Hematopoietic multipotent progenitor cell treated with erythropoietin and hydrocortisone succinate and interleukin-3 and kit ligand, for 8 days (in vitro differentiated cells): Measurements from ENCODE around the gene VCL.
"Not testable (repeated sequence)": the region's sequence is repeated elsewhere in the genome, so short reads cannot be mapped to it uniquely, and the experiment has no call there.

Experiments used
- DNase-seq: peaks from one replicate; pipeline ENCODE4 v3.0.0-alpha.2; 2015

Gene VCL

GRCh38 chr10:74047304-74047703 is 49.4 kb downstream of the VCL start:
- DNase-seq = no peak

- no peak for DNase-seq
Observed at GRCh38 chr10:74047871-74048270, 50.0 kb downstream of the VCL start.

GRCh38 chr10:74048433-74048832 is 50.5 kb downstream of the VCL start:
- DNase-seq = no peak

- DNase-seq = no peak
Observed at GRCh38 chr10:74049955-74050354, 52.0 kb downstream of the VCL start.

DNA sequence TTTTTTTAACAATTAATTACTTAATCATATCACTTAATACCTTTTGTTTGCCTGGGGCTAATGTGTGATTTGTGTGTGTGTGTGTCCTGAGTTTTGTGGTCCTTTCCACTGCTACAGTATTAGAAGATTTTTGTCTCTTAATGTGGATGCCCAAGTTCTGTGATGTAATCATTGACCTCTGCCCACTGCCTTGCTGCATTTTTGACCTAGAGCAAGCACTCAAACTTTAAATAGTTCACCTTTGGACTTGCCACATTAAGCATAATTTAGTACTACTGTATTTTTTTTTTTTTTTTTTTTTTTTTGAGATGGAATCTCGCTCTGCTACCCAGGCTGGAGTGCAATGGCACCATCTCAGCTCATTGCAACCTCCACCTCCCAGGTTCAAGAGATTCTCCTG is 52.7 kb downstream of the VCL start:
- DNase-seq = no peak

- DNase-seq = peak; percentile 41
Observed at GRCh38 chr10:74051736-74052342, 53.9 kb downstream of the VCL start.

- DNase-seq = peak; percentile 30
Observed at GRCh38 chr10:74052994-74053393, 55.1 kb downstream of the VCL start.

- DNase-seq = no peak
Observed at GRCh38 chr10:74055383-74056049, 57.6 kb downstream of the VCL start.

DNA sequence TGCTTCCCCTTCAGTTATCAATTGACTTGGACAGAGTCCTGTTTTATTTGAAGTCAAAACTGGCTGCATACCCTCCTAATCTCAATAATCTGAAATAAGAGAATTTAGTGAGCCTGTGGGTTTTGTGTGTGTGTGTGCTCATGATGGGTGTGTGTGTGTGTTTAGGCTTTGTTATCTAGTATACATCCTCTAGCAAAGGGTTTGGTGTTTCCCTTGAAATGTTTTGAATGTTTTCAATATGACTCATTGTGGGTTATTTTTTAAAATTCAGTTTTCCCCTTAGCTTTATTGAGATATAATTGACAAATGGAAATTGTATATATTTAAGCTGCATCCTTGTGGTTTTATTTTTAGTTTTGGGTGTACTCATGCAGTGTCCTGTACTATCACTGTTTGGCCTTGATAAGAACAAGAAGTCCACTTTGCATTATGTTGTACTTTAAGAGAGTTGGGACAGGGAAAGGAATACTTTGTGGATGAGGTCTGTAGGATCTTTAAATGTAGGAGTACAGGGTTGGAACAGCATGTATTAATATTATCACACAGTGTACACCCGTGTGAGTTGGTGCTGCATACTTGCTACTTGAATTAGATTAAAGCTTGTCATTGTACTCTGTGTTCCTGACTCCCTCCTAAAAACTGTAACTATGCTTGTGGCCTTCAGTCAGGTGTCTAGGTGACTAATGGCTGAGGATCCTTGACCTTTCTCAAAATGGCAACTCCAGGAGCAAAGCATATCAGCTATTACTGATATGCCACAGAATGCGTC is 58.3 kb downstream of the VCL start:
- DNase-seq = peak; percentile 69

- DNase-seq = no peak
Observed at GRCh38 chr10:74058071-74058470, 60.2 kb downstream of the VCL start.

- peak; percentile 65 for DNase-seq
Observed at GRCh38 chr10:74058658-74059057, 60.7 kb downstream of the VCL start.

DNA sequence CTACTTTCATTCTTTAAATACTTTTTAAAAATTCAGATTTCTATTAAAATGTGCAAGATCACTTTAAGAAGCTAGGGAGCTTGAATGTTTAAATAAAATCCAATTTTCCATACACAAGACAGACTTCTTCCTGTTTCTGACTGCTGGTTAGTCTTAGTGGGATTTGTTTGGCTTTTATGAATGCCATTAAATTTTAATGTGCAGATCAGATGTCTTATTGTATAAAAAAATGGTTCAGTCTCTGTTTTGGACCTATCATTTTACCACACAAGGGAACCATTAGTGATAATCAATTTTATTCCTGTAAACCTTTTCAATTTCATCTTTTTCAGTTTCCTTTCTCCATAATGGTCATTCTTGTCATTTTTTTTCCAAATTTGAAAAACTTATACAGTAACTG is 63.2 kb downstream of the VCL start:
- DNase-seq = no peak

DNA sequence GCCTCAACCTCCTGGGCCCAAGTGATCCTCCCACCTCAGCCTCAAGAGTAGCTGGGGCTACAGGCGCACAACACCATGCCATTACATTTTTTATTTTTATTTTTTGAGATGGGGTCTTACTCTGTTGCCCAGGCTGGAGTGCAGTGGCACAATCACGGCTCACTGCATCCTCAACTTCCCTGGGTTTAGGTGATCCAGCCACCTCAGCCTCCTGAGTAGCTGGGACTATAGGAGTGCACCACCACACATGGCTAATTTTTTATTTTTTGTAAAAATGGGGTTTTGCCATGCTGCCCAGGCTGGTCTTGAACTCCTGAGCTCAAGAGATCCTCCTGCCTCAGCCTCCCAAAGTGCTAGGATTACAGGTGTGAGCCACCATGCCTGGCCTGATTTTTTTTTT is 64.1 kb downstream of the VCL start:
- DNase-seq = not testable (repeated sequence)

GRCh38 chr10:74063256-74063655 is 65.3 kb downstream of the VCL start:
- no peak for DNase-seq

DNA sequence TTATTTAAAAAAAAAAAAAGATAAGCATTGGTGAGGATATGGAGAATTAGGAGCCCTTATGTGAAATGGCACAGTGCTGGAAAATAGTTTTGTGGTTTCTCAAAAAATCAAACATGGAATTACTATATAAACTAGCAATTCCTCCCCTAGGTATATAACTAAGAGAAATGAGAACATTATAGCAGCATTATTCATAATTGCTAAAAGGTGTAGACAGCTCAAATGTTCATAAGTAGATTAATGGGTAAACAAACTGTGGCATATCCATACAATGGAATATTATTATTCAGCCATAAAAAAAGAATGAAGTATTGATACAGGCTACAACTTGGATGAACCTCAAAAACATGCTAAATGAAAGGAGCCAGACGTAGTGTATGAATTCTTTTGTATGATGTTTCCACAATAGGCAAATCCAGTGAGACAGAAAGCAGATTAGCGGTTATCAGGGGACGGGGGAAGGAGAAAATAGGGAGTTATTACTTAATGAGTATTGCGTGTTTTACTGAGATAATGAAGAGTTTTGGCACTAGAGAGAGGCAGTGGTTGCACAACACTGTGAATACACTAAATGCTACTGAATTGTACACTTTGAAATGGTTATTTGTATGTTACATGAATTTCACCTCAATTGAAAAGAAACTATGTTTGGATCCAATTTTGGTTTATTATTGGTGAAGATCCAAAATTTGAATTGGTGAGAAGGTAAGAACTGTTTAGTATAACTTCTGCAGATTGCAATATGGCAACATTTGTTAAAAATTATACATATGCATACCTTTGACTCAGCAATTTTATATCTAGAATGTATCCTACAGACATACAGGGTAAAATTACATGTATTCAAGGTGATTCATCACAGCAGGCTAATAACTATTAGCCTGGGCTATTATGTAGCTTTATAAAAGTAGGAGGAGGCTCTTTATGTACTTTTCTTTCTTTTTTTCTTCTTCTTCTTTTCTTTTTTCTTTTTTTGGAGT is 69.7 kb downstream of the VCL start:
- DNase-seq = peak; percentile 96

DNA sequence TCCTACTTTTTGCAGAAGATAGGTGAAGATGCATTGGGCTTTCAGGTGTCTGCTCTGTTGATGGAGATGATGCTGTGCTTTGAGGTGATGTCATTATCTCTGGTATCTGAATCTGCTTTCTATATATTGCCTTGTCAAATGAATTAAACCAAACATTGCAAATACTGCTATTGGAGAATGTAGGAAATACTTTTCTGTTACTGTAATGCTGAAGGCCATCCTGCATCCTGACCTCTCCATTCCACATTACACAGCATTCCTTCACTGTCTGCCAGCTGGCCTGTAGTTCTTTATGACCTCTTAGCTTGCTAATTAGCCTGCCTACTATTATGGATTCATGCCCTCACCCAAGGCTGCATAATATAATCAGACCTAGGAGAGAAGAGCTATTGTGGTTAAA is 73.2 kb downstream of the VCL start:
- DNase-seq = no peak

DNA sequence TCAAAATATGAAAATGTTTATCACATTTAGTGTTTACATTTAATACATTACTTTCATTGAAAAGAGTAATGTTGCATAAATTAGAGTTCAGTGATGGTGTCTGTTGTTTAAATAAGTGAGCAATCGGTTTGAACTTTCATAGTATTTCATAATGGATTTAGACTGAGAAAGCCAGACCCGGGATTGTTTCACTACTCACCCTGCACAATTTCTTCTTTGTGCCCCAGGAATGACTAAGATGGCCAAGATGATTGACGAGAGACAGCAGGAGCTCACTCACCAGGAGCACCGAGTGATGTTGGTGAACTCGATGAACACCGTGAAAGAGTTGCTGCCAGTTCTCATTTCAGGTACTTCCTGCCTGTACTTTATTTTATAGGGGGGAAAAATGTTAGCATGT is 74.6 kb downstream of the VCL start:
- no peak for DNase-seq

GRCh38 chr10:74075906-74076305 is 78.0 kb downstream of the VCL start:
- DNase-seq = no peak

DNA sequence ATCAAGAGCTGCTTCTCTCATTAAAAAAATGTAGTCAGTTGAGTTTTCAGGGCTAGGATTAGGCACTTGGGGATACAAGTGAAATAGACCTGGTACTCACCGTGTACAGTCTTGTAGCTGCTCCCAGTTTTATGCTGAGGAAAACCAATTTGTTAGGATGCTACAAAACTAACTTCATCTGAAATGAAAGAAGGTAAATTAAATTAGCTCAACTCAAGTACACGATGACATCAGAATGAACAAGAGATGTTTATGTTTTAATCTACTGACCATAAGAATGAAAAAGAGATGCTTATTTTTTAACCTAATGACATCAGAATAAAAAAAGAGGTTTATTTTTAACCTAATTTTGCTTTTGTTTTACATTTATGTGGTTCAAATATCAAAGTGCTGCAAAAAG is 79.0 kb downstream of the VCL start:
- DNase-seq = no peak

- no peak for DNase-seq
Observed at GRCh38 chr10:74077416-74077815, 79.5 kb downstream of the VCL start.

DNA sequence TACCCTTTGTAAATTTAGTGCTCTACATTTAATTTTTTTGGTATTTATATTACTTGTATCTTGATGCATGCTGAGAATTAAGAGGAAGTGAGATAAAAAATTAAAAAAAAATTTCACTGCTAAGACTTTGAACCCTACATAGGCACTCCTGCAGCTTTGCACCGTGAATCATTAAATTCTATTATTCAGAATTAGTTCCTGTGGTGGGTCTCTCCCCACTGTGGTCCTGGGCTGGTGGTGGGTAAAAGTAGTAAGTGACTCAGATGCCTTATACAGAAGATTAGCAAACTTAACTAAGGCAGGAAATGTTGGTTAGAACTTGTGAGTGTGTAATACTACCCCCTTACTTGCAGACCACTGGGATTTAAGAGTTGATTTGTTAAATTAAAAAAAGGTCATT is 80.1 kb downstream of the VCL start:
- DNase-seq = no peak

DNA sequence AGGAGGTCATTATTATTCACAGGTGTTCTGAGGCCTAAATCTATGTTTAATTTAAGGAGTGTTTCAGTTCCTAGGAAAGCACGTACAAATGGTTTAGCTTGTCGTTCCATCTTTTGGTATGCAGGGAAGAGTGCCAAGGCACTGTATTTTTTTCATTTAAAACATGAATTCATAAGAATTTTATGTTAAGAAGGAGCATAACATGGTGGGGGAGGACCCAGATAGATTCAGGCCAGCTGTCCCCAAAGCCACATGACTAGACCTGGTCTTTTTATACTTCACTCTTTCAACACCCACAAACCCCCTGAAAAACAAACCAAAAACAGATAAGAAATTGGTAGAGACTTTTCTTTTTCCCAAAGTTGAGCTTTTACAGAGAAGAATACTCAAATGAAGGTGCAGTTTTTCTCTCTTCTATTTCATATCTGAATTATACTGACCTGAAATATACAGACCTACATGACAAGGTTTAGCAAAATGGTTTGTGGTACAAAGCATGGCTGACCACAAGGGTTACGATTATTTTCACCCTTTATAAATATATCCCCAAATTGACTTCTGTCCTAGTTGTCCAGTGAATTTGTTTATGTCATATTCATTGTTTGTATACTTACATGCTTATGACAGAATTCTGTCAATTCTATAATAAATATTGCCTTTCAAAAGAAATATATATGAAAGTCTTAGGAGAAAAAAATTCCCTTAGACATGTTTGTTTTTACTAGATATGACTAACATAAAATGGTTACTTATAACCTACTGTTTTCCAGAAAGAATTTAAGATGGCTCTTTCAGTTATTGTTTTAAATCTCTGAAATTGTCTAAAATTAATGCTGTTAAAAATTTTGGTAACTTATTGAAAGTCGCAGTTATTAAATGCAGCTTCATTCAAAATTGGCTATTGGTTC is 81.4 kb downstream of the VCL start:
- no peak for DNase-seq
